HepG2 (cell line): ENCODE measurements around the gene SPTBN4. TPM values are rescaled to one million over a fixed set of nuclear protein-coding genes. Genes with fewer than 3 reads are reported as not detected.

ENCODE experiments used
- BRCA1 ChIP-seq: sonication (generic); formaldehyde crosslinking; IDR thresholded peaks from 2 replicates; pipeline ENCODE4 v1.4.0; 2020; ENCODE audit warnings: missing genetic modification reagents
- CAMTA2 ChIP-seq: sonication (generic); formaldehyde crosslinking; IDR thresholded peaks from 2 replicates; pipeline ENCODE4 v1.4.0; 2020; ENCODE audit warnings: mild to moderate bottlenecking, missing genetic modification reagents, borderline replicate concordance
- CENPBD1 ChIP-seq: sonication (generic); formaldehyde crosslinking; IDR thresholded peaks from 2 replicates; pipeline ENCODE4 v1.8.0; 2022; ENCODE audit warnings: missing genetic modification reagents, low read depth, mild to moderate bottlenecking, borderline replicate concordance
- CHD4 ChIP-seq: fragments of 200-600 bp; sonication (generic); IDR thresholded peaks from 2 replicates; pipeline ENCODE4 v1.7.0; 2017; ENCODE audit warnings: mild to moderate bottlenecking, low read length, borderline replicate concordance
- KDM5A ChIP-seq: fragments of 200-600 bp; sonication (generic); IDR thresholded peaks from 2 replicates; pipeline ENCODE4 v1.7.0; 2018; ENCODE audit warnings: antibody characterized with exemption, mild to moderate bottlenecking, low read length, borderline replicate concordance
- MED8 ChIP-seq: sonication (generic); formaldehyde crosslinking; IDR thresholded peaks from 2 replicates; pipeline ENCODE4 v1.8.1; 2023; ENCODE audit warnings: mild to moderate bottlenecking, missing genetic modification reagents; ENCODE audit not compliant: insufficient replicate concordance
- NCOA5 ChIP-seq: sonication (generic); formaldehyde crosslinking; IDR thresholded peaks from 2 replicates; pipeline ENCODE4 v1.4.0; 2020; ENCODE audit warnings: missing genetic modification reagents
- NFYB ChIP-seq: sonication (generic); formaldehyde crosslinking; IDR thresholded peaks from 2 replicates; pipeline ENCODE4 v1.4.0; 2020; ENCODE audit warnings: missing genetic modification reagents
- PHF21A ChIP-seq: sonication (generic); formaldehyde crosslinking; IDR thresholded peaks from 2 replicates; pipeline ENCODE4 v1.5.0; 2020; ENCODE audit warnings: mild to moderate bottlenecking, missing genetic modification reagents
- REL ChIP-seq: sonication (generic); formaldehyde crosslinking; conservative IDR thresholded peaks from 2 replicates; pipeline ENCODE4 v1.8.0; 2022; ENCODE audit warnings: mild to moderate bottlenecking, missing genetic modification reagents, moderate library complexity
- RERE ChIP-seq: IDR thresholded peaks from 2 replicates; pipeline ENCODE4 v1.6.1; 2016; ENCODE audit warnings: low read depth, missing genetic modification reagents, missing compliant biosample characterization
- TRIM22 ChIP-seq: fragments of 450-650 bp; IDR thresholded peaks from 2 replicates; pipeline ENCODE4 v1.6.1; 2017
- ZFX ChIP-seq: sonication (generic); formaldehyde crosslinking; IDR thresholded peaks from 2 replicates; pipeline ENCODE4 v1.4.0; 2020; ENCODE audit warnings: mild to moderate bottlenecking, low read depth, missing genetic modification reagents, moderate library complexity
- ZNF235 ChIP-seq: sonication (generic); formaldehyde crosslinking; IDR thresholded peaks from 2 replicates; pipeline ENCODE4 v1.8.1; 2023; ENCODE audit warnings: mild to moderate bottlenecking, missing genetic modification reagents, borderline replicate concordance
- ZNF576 ChIP-seq: sonication (generic); formaldehyde crosslinking; IDR thresholded peaks from 2 replicates; pipeline ENCODE4 v1.4.0; 2020; ENCODE audit warnings: mild to moderate bottlenecking, missing genetic modification reagents
- ZNF597 ChIP-seq: sonication (generic); formaldehyde crosslinking; IDR thresholded peaks from 2 replicates; pipeline ENCODE4 v1.5.0; 2020; ENCODE audit warnings: missing genetic modification reagents
- ZNF704 ChIP-seq: sonication (generic); formaldehyde crosslinking; IDR thresholded peaks from 2 replicates; pipeline ENCODE4 v1.8.1; 2023; ENCODE audit warnings: mild to moderate bottlenecking, inconsistent platforms, moderate library complexity, missing genetic modification reagents, borderline replicate concordance
- ZNF773 ChIP-seq: sonication (generic); formaldehyde crosslinking; IDR thresholded peaks from 2 replicates; pipeline ENCODE4 v1.4.0; 2020; ENCODE audit warnings: missing genetic modification reagents, borderline replicate concordance
- ZSCAN31 ChIP-seq: sonication (generic); formaldehyde crosslinking; IDR thresholded peaks from 2 replicates; pipeline ENCODE4 v1.5.0; 2020; ENCODE audit warnings: low read depth, mild to moderate bottlenecking, missing genetic modification reagents
- polyA plus RNA-seq, 8 experiments: library from polyadenylated mRNA; depleted of rRNA in 3 of 8; stranded (reverse) in 7 of 8; unstranded in 1 of 8; fragments of >200 nt; fragmentation: Illumina TruSeq in 4 of 8; extraction: Trizol in 4 of 8; gene quantifications; 2 replicates each; pipeline versions ENCODE4 v1.2.1 to v1.2.3, GENCODE V29; 2011 to 2016; ENCODE audit warnings: low read depth in 4 of 8, missing spikeins in 1 of 8, mixed read lengths in 1 of 8; ENCODE audit not compliant: insufficient read depth in 1 of 8
- total RNA-seq, 5 experiments: library from RNA; depleted of rRNA; stranded (reverse); fragments of >200 nt; fragmentation: Illumina TruSeq; extraction: Trizol; gene quantifications; 2 replicates each; pipeline ENCODE4 v1.2.3, GENCODE V29; 2016; ENCODE audit warnings: low read depth in 1 of 5

SPTBN4 gene
- total and polyA plus RNA-seq, 2 of the 13 experiments (the other 11 are each of a cell fraction or from before 2014, with no cell fraction given) = 0.11 TPM

GRCh38 chr19:40605216-40605971 is 138.6 kb downstream of the SPTBN4 start (continued):
- TF ChIP-seq ZNF235 = no peak
- TF ChIP-seq CAMTA2 (CRISPR knock-in tag) = no peak
- TF ChIP-seq ZNF773 (CRISPR knock-in tag) = no peak
- TF ChIP-seq BRCA1 (CRISPR knock-in tag) = no peak
- no peak for TF ChIP-seq TRIM22
- TF ChIP-seq RERE = no peak
- TF ChIP-seq ZNF704 (CRISPR knock-in tag) = no peak
- no peak for TF ChIP-seq MED8
- TF ChIP-seq ZSCAN31 (CRISPR knock-in tag) = no peak
- TF ChIP-seq KDM5A = no peak
- TF ChIP-seq REL = 0 out of 2 replicates have a peak, but pooled peaks have one; percentile 35
- no peak for TF ChIP-seq ZNF597 (CRISPR knock-in tag)
- no peak for TF ChIP-seq CENPBD1 (CRISPR knock-in tag)
- no peak for TF ChIP-seq NFYB
- TF ChIP-seq ZNF576 (CRISPR knock-in tag) = no peak
- TF ChIP-seq ZFX (CRISPR knock-in tag) = peak; percentile 56
- no peak for TF ChIP-seq NCOA5 (CRISPR knock-in tag)
- no peak for TF ChIP-seq PHF21A (CRISPR knock-in tag)
- TF ChIP-seq CHD4 = no peak
